Activated CD8-positive, alpha-beta memory T cell treated with anti-CD3 and anti-CD28 coated beads, Interleukin-2, amount 50 U/mL, for 4 hours (primary cell): ENCODE measurements around the gene GPC4.

Experiments used
- DNase-seq: peaks from one replicate; pipeline ENCODE4 v3.0.0-alpha.2; 2020

The GPC4 gene

GRCh38 chrX:133405498-133406185, 9.6 kb downstream of the GPC4 start:
- DNase-seq, result no peak

- DNase-seq, result no peak
Observed at GRCh38 chrX:133403984-133404383, 11.3 kb downstream of the GPC4 start.

- DNase-seq, result no peak
Observed at GRCh38 chrX:133402830-133403625, 12.3 kb downstream of the GPC4 start.

- no peak for DNase-seq
Observed at GRCh38 chrX:133402042-133402453, 13.2 kb downstream of the GPC4 start.

GRCh38 chrX:133401536-133401935, 13.8 kb downstream of the GPC4 start:
- no peak for DNase-seq

- DNase-seq, result no peak
Observed at GRCh38 chrX:133399411-133399810, 15.9 kb downstream of the GPC4 start.

GRCh38 chrX:133394765-133395164, 20.5 kb downstream of the GPC4 start:
- DNase-seq, result no peak

- DNase-seq, result no peak
Observed at GRCh38 chrX:133392671-133393070, 22.6 kb downstream of the GPC4 start.

GRCh38 chrX:133391111-133391510, 24.2 kb downstream of the GPC4 start:
- DNase-seq, result no peak

- no peak for DNase-seq
Observed at GRCh38 chrX:133390676-133391075, 24.6 kb downstream of the GPC4 start.

GRCh38 chrX:133389975-133390374, 25.3 kb downstream of the GPC4 start:
- no peak for DNase-seq

- no peak for DNase-seq
Observed at GRCh38 chrX:133384454-133384853, 30.8 kb downstream of the GPC4 start.

- no peak for DNase-seq
Observed at GRCh38 chrX:133380711-133381619, 34.3 kb downstream of the GPC4 start.

GRCh38 chrX:133376422-133376821, 38.9 kb downstream of the GPC4 start:
- no peak for DNase-seq

GRCh38 chrX:133375615-133376340, 39.5 kb downstream of the GPC4 start:
- no peak for DNase-seq

- no peak for DNase-seq
Observed at GRCh38 chrX:133374874-133375387, 40.4 kb downstream of the GPC4 start.

GRCh38 chrX:133373386-133374079, 41.8 kb downstream of the GPC4 start:
- DNase-seq, result no peak

GRCh38 chrX:133370696-133371275, 44.5 kb downstream of the GPC4 start:
- no peak for DNase-seq

GRCh38 chrX:133369065-133369464, 46.2 kb downstream of the GPC4 start:
- no peak for DNase-seq

- no peak for DNase-seq
Observed at GRCh38 chrX:133366735-133367134, 48.6 kb downstream of the GPC4 start.

- DNase-seq, result no peak
Observed at GRCh38 chrX:133365871-133366611, 49.2 kb downstream of the GPC4 start.
